Body of pancreas (tissue), 4 donors: ENCODE measurements around the gene CDR2L. TPM values are rescaled to one million over a fixed set of nuclear protein-coding genes. Genes with fewer than 3 reads are reported as not detected.

Source experiments
- ATAC-seq: fragments of 150-250 bp; one replicate; pipeline ENCODE4 v1.9.1; 2016
- DNase-seq, 4 donors: peaks; one replicate each; pipeline ENCODE4 v3.0.0-alpha.2; 2019
- H3K27ac ChIP-seq, 4 donors: fragments of 200-600 bp; sonication (generic); 1 replicate in 3 of 4; 2 replicates in 1 of 4; pipeline versions ENCODE4 v1.5.1 to v1.6.1; 2016 to 2019; ENCODE audit warnings: mild to moderate bottlenecking in 1 of 4, mixed read lengths in 1 of 4, moderate library complexity in 1 of 4
- H3K27me3 ChIP-seq, 2 donors: fragments of 200-600 bp; sonication (generic); one replicate each; pipeline ENCODE4 v1.6.0; 2016; ENCODE audit warnings: mild to moderate bottlenecking in 1 of 2
- H3K36me3 ChIP-seq, 2 donors: fragments of 200-600 bp; sonication (generic); replicated peaks in 1 of 2; 2 replicates each; pipeline ENCODE4 v1.5.1; 2016; ENCODE audit warnings: low read depth in 2 of 2; ENCODE audit not compliant: insufficient read depth in 1 of 2
- H3K4me1 ChIP-seq: fragments of 200-600 bp; sonication (generic); one replicate; pipeline ENCODE4 v1.6.0; 2016
- H3K4me3 ChIP-seq, 2 donors: fragments of 200-600 bp; sonication (generic); 1 replicate in 1 of 2; 2 replicates in 1 of 2; pipeline ENCODE4 v1.5.1; 2016 to 2019
- H3K9me3 ChIP-seq, 3 donors: fragments of 200-600 bp; sonication (generic); 1 replicate in 2 of 3; 2 replicates in 1 of 3; pipeline ENCODE4 v1.5.1; 2016
- CTCF ChIP-seq, 7 experiments: fragments of 450-650 bp in 4 of 7; fragments of 200-600 bp in 3 of 7; sonication (generic) in 3 of 7; IDR thresholded peaks; one replicate each; pipeline ENCODE4 v1.5.1; 2016 to 2019; ENCODE audit warnings: antibody characterized with exemption in 7 of 7
- POLR2A ChIP-seq, 3 donors: fragments of 450-650 bp; IDR thresholded peaks; one replicate each; pipeline ENCODE4 v1.6.1; 2016; ENCODE audit warnings: antibody characterized with exemption in 3 of 3, mild to moderate bottlenecking in 2 of 3
- WGBS, 2 donors: methylation state at CpG; one replicate each; pipeline ENCODE4 v1.1.5; 2017; 5-methylcytosine and 5-hydroxymethylcytosine counted together
- intact Hi-C: fragments of 100-400 bp; cut with DNase I; formaldehyde crosslinking; loops from one replicate; pipeline ENCODE4 v1.15.1; 2023
- total RNA-seq, 2 donors: library from RNA; depleted of rRNA; stranded (reverse); fragments of >200 nt; gene quantifications; one replicate each; pipeline ENCODE4 v1.1.0, GENCODE V29; 2016

Gene CDR2L
- total RNA-seq, 2 donors from 2014 or later, result 11.9 to 18.5 TPM

- Histone ChIP-seq H3K4me3 (no peak overlapping the region), H3K27me3 (no peaks in the 10 kb centered on the region), H3K36me3 (peaks cover 4 to 9% of the 10 kb centered on the region in 2 donors), H3K9me3 (no peaks in the 10 kb centered on the region), H3K4me1 (peaks cover 17% of the 10 kb centered on the region), H3K27ac (peak overlapping the region in 1 of 4 donors; percentile 14)
- TF ChIP-seq CTCF (IDR thresholded peaks at IDR 0.05), result peak; percentile 68 to 84 (median 79)
- TF ChIP-seq POLR2A (IDR thresholded peaks at IDR 0.05), result no peak
- ATAC-seq (peak; percentile 87), DNase-seq (peak; percentile 90 to 93 (median 92))
- intact Hi-C loops, result loop anchor here (5.0 kb wide), 1 partner anchor 50 kb away; the partner anchor contains the start of gene MRPL58
- 29 to 47% methylated on average over 12 to 23 of the region's 23 CpGs for WGBS, 2 donors
Measured at GRCh38 chr17:74961657-74962350, 25.6 kb upstream of the CDR2L start.

GRCh38 chr17:74962622-74963394, 24.6 kb upstream of the CDR2L start:
- H3K27me3 ChIP-seq, result no peaks in the 10 kb centered on the region
- peaks cover 20% of the 10 kb centered on the region for H3K4me1 ChIP-seq
- no peak overlapping the region for H3K27ac ChIP-seq
- H3K36me3 ChIP-seq, result peaks cover 4 to 8% of the 10 kb centered on the region in 2 donors
- 76 to 89% methylated on average over 7 to 18 of the region's 18 CpGs for WGBS, 2 donors
- no peak overlapping the region for H3K4me3 ChIP-seq
- DNase-seq (no peak), ATAC-seq (no peak)
- intact Hi-C loops, result loop anchor here (5.0 kb wide), 1 partner anchor 49 kb away; the partner anchor contains the start of gene MRPL58
- no peaks in the 10 kb centered on the region for H3K9me3 ChIP-seq
- TF ChIP-seq CTCF (IDR thresholded peaks at IDR 0.05) (no peak), POLR2A (IDR thresholded peaks at IDR 0.05) (no peak)

GRCh38 chr17:74963656-74964055, 23.8 kb upstream of the CDR2L start:
- Histone ChIP-seq H3K4me3 (no peak overlapping the region), H3K9me3 (no peaks in the 10 kb centered on the region), H3K4me1 (peaks cover 29% of the 10 kb centered on the region), H3K27me3 (no peaks in the 10 kb centered on the region), H3K36me3 (peaks cover 0 to 8% of the 10 kb centered on the region in 2 donors), H3K27ac (no peak overlapping the region)
- DNase-seq, result no peak
- intact Hi-C loops, result loop anchor here (5.0 kb wide), 1 partner anchor 49 kb away; the partner anchor contains the start of gene MRPL58
- no peak for ATAC-seq
- no peak for TF ChIP-seq POLR2A (IDR thresholded peaks at IDR 0.05)
- no peak for TF ChIP-seq CTCF (IDR thresholded peaks at IDR 0.05)
- 70% methylated on average over 12 of the region's 12 CpGs; no CpG with 5 or more reads in 1 of the 2 donors for WGBS, 2 donors

GRCh38 chr17:74964246-74964761, 23.1 kb upstream of the CDR2L start:
- TF ChIP-seq CTCF (IDR thresholded peaks at IDR 0.05), result no peak
- TF ChIP-seq POLR2A (IDR thresholded peaks at IDR 0.05), result no peak
- ATAC-seq (no peak), DNase-seq (no peak)
- intact Hi-C loops, result loop anchor here (5.0 kb wide), 1 partner anchor 48 kb away; the partner anchor contains the start of gene MRPL58
- H3K27me3 ChIP-seq, result no peaks in the 10 kb centered on the region
- no peak overlapping the region for H3K4me3 ChIP-seq
- no peaks in the 10 kb centered on the region for H3K9me3 ChIP-seq
- H3K27ac ChIP-seq, result no peak overlapping the region
- H3K4me1 ChIP-seq, result peaks cover 35% of the 10 kb centered on the region
- 76 to 77% methylated on average over 5 to 12 of the region's 12 CpGs for WGBS, 2 donors
- peaks cover 0 to 8% of the 10 kb centered on the region in 2 donors for H3K36me3 ChIP-seq
